ENCODE data around the gene BRIP1.

BRIP1 gene

DNA sequence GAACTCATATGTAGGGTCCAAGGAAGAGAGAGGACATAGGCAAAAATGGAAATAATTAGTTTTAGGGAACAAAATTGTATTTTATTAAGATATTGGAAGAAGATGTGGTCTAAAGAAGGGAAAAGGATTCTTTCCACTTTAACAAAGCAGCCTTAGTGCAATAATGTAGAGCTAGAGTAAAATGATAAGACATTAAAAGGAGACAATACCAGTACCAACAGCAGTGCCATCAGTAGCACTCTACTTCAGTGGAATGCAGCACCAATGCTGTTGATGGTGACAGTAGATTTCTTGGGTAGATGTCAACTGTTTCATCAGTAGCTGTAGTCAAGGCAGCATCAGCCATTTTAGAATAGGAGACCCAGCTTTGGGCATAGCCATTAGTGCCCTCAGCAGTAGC is 124.3 kb downstream of the BRIP1 start:
- Mint-ChIP-seq H3K27me3 (ENCODE audit: low read depth, poor library complexity) (no peaks in the 10 kb centered on the region), H3K36me3 (ENCODE audit: low read depth) (peaks cover 75% of the 10 kb centered on the region), H3K9me3 (peaks cover 33% of the 10 kb centered on the region), H3K4me3 (no peak overlapping the region), H3K27ac (no peak overlapping the region), H3K4me1 (no peaks in the 10 kb centered on the region)
- TF ChIP-seq, protein P1, sequence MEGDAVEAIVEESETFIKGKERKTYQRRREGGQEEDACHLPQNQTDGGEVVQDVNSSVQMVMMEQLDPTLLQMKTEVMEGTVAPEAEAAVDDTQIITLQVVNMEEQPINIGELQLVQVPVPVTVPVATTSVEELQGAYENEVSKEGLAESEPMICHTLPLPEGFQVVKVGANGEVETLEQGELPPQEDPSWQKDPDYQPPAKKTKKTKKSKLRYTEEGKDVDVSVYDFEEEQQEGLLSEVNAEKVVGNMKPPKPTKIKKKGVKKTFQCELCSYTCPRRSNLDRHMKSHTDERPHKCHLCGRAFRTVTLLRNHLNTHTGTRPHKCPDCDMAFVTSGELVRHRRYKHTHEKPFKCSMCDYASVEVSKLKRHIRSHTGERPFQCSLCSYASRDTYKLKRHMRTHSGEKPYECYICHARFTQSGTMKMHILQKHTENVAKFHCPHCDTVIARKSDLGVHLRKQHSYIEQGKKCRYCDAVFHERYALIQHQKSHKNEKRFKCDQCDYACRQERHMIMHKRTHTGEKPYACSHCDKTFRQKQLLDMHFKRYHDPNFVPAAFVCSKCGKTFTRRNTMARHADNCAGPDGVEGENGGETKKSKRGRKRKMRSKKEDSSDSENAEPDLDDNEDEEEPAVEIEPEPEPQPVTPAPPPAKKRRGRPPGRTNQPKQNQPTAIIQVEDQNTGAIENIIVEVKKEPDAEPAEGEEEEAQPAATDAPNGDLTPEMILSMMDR (IDR thresholded peaks at IDR 0.05) = no peak
- no peak for DNase-seq

DNA sequence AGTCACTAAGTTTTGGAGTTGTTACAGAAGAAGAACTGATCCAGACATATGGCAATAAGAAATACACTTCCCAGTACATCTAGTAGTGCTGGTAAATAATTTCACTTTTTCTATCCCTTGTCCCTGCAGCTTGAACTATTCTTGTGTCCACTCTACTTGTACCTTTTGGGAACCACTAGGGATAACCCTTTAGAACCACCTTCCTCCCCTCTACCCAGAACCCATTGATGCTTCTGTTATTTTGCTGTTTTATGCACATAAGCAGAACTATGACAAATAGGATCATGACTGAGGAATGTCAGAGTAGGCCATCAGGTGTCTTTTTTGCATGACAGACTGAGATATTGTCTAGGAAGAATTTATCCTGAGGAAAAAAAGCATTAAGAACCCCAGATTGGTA is 125.1 kb downstream of the BRIP1 start:
- TF ChIP-seq, protein P1 (IDR thresholded peaks at IDR 0.05) = no peak
- H3K27me3 Mint-ChIP-seq (ENCODE audit: low read depth, poor library complexity) = no peaks in the 10 kb centered on the region
- H3K36me3 Mint-ChIP-seq (ENCODE audit: low read depth) = peaks cover 70% of the 10 kb centered on the region
- peaks cover 33% of the 10 kb centered on the region for H3K9me3 Mint-ChIP-seq
- H3K4me3 Mint-ChIP-seq = no peak overlapping the region
- no peak overlapping the region for H3K27ac Mint-ChIP-seq
- DNase-seq = no peak
- no peaks in the 10 kb centered on the region for H3K4me1 Mint-ChIP-seq

DNA sequence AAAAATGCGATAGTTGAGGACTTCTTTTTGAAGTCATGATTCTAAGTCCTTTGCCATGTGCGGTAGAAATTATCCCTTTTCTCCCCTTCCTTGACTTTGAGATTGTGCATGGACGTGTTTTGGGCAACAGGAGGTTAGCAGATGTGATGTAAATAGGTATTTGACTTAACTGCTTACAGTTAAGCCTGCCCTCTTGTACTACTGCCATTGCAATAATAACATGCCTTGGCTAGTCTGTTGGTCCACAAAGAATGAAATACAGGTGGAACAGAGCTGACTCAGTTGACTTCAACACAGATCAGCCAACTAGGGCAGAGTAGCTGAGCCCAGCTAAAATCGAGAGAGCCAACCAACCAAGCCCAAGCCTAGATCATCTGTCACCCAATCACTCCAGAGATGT is 125.5 kb downstream of the BRIP1 start:
- peaks cover 66% of the 10 kb centered on the region for H3K36me3 Mint-ChIP-seq (ENCODE audit: low read depth)
- H3K27me3 Mint-ChIP-seq (ENCODE audit: low read depth, poor library complexity) = no peaks in the 10 kb centered on the region
- no peaks in the 10 kb centered on the region for H3K4me1 Mint-ChIP-seq
- H3K27ac Mint-ChIP-seq = no peak overlapping the region
- no peak for DNase-seq
- peaks cover 32% of the 10 kb centered on the region for H3K9me3 Mint-ChIP-seq
- TF ChIP-seq, protein P1 (IDR thresholded peaks at IDR 0.05) = no peak
- no peak overlapping the region for H3K4me3 Mint-ChIP-seq

DNA sequence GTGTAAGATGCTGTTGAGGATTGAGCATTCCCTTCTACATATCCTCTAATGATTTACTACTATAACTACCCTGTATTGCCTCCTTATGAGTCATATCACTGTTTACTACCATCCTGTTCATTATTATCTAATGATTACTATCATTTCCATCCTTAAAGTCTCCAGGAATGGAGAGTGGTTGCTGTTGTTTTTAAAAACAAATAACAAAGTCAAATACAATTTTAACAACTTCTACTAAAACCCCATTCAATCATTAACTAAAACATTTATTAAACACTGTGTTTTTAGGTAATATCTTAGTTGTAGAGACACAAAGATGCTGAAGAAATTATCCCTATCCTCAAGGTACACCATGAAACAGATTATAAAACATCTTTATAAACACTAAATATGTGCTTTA is 126.9 kb downstream of the BRIP1 start:
- Mint-ChIP-seq H3K27me3 (ENCODE audit: low read depth, poor library complexity) (no peaks in the 10 kb centered on the region), H3K27ac (no peak overlapping the region), H3K36me3 (ENCODE audit: low read depth) (peaks cover 53% of the 10 kb centered on the region), H3K9me3 (peaks cover 21% of the 10 kb centered on the region), H3K4me1 (no peaks in the 10 kb centered on the region), H3K4me3 (no peak overlapping the region)
- TF ChIP-seq, protein P1 (IDR thresholded peaks at IDR 0.05) = no peak
- DNase-seq = no peak

DNA sequence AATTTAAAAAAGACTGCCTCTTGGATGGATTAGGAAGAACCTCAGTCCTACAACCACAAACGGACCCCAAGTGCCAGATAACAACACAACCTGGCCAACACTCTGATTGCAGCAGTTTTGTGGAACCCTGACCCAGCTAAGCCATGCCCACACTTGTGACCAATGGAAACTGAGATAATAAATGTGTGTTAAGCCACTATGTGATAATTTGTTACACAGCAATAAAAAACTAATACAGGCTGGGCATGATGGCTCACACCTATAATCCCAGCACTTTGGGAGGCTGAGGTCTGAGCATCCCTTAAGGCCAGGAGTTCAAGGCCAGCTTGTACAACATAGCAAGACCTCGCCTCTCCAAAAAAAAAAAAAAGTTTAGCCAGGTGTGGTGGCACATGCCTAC is 127.5 kb downstream of the BRIP1 start:
- Mint-ChIP-seq H3K4me1 (no peaks in the 10 kb centered on the region), H3K9me3 (peaks cover 15% of the 10 kb centered on the region), H3K4me3 (no peak overlapping the region), H3K36me3 (ENCODE audit: low read depth) (peaks cover 46% of the 10 kb centered on the region), H3K27me3 (ENCODE audit: low read depth, poor library complexity) (no peaks in the 10 kb centered on the region), H3K27ac (no peak overlapping the region)
- TF ChIP-seq, protein P1 (IDR thresholded peaks at IDR 0.05) = no peak
- DNase-seq = no peak

DNA sequence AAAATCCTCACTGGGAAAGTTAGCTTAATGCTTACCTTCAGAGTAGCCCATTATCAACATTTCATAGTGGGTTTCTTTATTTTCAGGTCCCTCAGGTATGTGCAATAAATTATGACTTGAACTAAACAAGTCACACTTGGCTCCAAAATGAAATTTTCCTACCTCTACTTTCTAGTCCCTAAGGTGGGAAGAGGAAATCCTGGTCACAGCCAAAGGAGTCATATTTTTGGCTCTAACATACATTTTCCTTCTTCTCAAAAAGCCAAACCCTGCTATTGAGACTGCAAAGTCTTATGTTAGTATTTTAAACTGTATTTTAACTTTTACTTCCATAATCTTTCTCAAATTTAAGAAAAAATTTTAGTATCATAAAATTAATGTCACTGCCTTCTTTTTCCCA is 128.9 kb downstream of the BRIP1 start:
- Mint-ChIP-seq H3K4me1 (no peaks in the 10 kb centered on the region), H3K27me3 (ENCODE audit: low read depth, poor library complexity) (no peaks in the 10 kb centered on the region), H3K27ac (no peak overlapping the region), H3K4me3 (no peak overlapping the region), H3K9me3 (peaks cover 15% of the 10 kb centered on the region), H3K36me3 (ENCODE audit: low read depth) (peaks cover 33% of the 10 kb centered on the region)
- TF ChIP-seq, protein P1 (IDR thresholded peaks at IDR 0.05) = no peak
- no peak for DNase-seq

All from nephron progenitor cell (in vitro differentiated cells).